Measurements from ENCODE around the gene PTPN11.
"Not testable (repeated sequence)": the region's sequence is repeated elsewhere in the genome, so short reads cannot be mapped to it uniquely, and the experiment has no call there.

PTPN11 gene

DNA sequence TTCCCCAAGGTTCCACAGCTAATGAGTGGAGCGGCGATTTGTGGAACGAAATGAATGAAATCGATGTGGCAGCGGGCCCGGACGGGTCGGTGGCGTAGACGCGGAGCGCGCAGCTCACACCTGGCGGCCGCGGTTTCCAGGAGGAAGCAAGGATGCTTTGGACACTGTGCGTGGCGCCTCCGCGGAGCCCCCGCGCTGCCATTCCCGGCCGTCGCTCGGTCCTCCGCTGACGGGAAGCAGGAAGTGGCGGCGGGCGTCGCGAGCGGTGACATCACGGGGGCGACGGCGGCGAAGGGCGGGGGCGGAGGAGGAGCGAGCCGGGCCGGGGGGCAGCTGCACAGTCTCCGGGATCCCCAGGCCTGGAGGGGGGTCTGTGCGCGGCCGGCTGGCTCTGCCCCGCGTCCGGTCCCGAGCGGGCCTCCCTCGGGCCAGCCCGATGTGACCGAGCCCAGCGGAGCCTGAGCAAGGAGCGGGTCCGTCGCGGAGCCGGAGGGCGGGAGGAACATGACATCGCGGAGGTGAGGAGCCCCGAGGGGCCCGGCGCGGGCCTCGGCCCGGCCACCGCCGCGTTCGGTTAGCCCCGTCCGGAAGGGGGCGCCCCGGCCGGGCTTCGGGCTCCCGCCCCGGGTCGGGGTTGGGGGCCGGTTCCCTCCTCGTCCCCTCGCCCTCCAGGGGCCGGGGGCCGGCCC lies at the start of gene PTPN11:
TSS of gene PTPN11 (plus strand) at position 340 of the 689 bp plus-strand sequence. CDS start at position 505, 165 bp downstream.
- peak; percentile 80 for DNase-seq (ENCODE audit: low spot score)

DNA sequence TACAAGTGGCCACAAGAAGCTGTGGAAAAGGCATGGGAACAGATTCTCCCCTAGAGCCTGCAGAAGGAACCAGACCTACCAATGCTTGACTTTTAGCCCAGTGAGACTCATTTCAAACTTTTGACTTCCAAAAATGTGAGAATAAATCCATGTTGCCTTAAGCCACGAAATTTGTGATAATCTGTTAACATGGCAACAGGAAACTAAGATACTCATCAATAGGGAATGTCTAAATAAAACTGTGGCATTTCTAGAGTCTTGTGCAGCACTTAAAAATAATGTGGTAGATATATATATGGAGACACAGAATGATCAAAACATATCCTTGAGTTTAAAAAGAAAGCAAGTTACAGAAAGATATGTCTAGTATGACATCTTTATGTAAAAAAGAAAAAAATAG lies 48.5 kb upstream of the PTPN11 start:
- no peak for DNase-seq (ENCODE audit: low spot score)

DNA sequence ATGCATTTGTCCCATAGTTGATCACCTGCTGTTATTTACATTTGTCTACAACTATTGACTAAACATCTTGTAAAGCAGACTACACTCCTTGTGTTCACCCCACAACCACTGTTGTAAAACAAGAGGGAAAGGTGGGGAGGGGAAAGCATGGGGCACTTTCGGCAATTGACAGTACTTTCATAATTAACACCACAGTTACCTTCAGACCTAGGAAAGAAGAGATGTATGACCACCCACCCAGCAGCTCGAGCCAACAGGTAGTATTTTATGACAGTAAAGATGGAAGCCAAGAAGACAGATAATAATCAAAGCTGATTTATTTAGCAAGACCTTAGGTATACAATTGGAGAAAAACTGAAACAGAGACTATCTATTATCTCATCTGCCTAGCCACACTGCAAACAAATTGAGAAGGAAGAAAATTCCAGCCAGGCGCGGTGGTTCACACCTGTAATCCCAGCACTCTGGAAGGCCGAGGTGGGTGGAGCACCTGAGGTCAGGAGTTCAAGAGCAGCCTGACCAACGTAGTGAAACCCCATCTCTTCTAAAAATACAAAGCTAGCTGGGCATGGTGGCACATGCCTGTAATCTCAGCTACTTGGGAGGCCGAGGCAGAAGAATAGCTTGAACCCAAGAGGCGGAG lies 47.8 kb upstream of the PTPN11 start:
- no peak for DNase-seq (ENCODE audit: low spot score)

DNA sequence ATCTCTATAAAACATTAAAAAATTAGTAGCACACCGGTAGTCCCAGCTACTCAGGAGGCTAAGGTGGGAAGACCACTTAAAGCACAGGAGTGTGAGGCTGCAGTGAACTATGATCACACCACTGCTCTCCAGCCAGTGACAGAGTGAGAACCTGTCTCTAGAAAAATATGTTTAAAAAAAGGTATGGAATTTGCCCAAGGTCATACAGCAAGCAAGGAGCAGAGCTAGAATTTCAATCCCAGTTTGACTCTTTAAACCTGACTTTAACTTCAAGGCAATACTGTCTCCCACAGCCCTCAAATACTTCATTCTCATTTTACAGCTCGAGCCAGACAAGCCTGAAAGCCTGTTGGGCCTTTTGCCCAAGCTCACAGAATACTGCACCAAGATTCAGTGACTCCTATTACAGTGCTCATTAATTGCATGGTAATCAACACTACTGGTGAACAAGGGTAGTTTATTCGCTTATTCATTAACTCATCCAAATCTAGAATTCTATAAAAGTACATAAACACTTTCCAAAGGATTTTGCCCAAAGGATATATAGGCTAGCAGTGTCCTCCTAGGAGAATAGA lies 44.5 kb upstream of the PTPN11 start:
- no peak for DNase-seq (ENCODE audit: low spot score)

DNA sequence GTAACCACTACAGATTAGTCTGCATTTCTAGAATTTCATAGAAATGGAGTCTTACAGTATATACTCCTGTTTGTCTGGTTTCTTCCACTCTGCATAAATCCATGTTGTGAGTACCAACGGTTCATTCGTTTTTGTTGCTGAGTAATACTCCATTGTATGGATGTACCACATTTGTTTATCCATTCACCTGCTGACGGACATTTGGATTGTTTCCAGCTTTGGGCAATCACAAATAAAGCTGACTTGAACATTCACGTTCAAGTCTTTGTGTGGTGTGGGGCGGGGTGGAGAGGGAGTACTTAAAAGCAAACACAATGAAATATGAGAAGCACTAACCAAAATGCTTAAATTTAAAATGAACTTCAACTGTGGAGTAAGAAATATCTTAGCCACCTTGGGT lies 43.6 kb upstream of the PTPN11 start:
- DNase-seq (ENCODE audit: low spot score) = no peak

DNA sequence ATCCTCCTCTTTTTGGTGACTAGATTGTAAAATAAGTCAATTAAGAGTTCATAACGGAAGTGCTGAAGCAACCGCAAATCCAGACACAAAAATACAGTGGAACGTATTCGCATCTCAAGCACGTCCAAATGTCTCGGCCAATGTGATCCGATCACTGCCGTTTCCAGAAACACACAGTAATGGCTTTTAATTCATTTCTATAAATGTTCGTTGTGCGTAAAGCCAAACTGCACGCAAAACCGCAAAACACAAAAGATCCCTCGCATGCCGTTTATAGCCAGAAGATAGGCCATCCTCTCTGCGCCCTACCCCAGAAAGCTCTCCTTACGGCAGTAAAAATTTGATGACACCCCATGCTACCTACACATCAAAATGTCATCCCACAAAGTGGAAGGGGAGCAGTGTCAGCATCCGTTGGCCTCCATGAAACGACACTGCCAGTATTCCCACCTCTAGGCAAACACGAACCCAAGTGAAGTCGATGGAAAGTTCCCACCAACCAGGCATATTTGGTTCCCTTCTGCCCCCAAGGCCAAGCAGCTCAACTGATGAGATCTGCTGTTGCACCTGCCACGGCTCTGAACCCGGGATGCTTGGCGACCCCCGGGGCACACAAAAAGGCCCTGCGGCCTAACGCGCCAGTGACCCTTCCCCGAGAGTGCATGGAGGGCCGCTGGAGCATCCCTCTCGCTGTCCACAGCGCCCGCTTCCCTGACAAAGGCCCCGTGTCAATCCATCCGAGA lies 37.9 kb upstream of the PTPN11 start:
- peak; percentile 44 for DNase-seq (ENCODE audit: low spot score)

DNA sequence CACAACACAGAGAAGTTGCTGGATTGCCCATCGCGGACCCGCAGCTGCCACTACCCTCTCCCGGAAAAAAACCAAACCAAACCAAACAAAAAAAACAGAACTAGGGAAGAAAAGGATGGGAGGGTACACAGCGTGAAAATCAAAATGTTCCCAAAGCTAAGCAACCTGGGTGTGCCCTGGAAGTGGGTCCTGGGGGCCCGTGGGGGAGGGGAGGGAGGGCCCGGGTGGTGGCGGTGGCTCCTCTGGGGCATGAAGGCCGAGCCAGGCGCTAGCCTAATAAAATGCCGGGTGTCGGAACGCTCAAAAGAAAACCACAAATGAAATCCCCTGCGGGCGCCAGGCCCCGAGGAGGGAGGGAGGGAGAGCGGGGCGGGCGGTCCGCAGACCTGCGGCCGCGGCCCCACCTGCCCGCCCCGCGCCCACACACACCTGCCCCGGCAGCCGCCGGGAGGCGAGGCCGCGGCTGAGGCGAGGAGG lies 37.3 kb upstream of the PTPN11 start:
- no peak for DNase-seq (ENCODE audit: low spot score)

DNA sequence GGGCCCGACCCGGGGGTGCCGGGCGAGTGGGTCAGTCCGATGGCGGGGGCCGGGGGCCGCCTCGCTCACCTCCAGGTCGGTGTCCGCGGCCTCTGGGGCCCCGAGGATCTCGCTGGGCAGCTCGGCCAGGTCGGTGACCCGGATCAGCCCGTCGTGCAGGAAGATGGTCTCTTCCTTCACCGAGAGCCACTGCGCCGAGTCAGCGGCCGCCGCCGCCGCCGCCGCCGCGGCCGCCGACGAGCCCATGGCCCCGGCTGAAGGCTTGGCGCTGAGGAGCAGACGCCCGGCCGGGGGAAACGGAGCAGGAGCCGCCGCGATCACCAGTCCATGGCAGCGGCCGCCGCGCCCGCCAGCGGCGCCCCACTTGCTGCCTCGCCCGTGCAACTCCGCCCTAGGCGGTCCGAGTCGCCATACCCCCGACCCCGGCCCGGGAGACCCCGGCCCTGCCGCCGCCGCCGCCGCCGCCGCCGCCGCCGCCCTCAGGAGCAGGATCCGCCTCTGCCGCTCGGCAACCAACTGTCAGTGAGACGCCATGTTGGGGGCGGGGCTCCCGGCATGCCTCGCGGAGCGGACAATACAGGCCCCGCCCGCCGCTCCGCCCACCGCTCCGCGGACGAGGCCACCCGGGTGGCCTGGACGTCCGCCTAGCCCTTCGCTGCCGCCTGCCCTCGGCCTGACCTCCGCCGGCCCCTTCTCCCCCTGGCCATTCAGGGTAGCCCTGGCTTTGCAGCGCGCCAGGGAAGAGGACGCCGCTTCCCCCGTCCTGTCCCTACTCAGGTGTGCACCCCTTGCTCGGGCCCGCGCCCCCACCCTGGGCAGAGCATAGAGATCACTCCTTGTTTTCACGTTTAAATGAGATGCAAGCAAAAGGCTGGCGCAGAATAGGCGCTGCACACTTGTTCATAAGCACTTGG lies 36.6 kb upstream of the PTPN11 start, which contains the start of gene HECTD4:
TSS of gene HECTD4 (minus strand) at position 549 of the 914 bp plus-strand sequence. CDS start at position 246, 303 bp downstream.
- DNase-seq (ENCODE audit: low spot score) = peak; percentile 90

DNA sequence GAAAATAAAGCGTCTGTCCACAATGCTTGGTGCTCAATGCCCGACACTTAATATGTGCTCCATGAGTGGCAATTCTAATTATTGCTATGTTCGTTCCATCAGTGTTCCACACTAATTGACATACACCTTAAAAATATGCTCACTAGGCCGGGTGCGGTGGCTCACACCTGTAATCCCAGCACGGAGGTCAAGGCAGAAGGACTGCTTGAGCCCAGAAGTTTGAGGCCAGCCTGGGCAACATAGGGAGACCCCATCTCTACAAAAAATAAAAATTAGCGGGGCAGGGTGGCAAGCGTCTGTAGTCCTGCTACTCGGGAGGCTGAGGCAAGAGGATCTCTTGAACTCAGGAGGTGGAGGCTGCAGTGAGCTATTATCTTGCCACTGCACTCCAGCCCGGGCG lies 35.9 kb upstream of the PTPN11 start:
- no peak for DNase-seq (ENCODE audit: low spot score)

DNA sequence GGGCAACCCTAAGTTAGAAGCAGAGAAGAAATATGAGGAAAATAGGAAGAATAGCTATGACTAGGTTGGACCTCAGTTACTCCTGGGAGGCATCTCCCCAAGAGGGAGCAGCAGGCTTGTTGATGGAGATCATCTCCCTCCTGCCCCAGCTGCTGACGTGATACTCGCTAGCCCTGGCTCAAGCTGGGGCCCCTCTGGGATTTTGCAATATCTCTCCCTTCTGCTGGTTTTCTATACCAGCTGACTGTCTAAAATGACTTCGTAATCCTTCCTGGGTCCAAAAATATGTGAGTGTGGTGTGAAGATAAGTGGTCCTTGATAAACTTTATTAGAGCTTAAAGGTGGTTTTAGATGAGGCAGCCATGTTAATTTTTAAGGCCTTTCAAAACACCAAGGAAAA lies 32.0 kb upstream of the PTPN11 start:
- no peak for DNase-seq (ENCODE audit: low spot score)

DNA sequence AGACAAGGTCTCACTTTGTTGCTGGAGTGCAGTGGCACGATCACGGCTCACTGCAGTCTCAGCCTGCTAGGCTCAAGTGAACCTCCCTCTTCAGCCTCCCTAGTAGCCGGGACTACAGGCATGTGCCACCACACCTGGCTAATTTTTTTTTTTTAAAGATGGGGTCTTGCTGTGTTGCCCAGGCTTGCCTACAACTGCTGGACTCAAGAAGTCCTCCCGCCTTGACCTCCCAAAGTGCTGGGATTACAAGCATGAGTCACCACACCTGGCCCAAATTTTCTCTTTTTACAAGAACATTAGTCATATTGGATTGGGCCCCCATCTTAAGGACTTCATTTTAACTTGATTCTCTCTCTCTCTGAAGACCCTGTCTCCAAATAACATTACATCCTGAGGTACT lies 29.5 kb upstream of the PTPN11 start:
- DNase-seq (ENCODE audit: low spot score) = no peak

DNA sequence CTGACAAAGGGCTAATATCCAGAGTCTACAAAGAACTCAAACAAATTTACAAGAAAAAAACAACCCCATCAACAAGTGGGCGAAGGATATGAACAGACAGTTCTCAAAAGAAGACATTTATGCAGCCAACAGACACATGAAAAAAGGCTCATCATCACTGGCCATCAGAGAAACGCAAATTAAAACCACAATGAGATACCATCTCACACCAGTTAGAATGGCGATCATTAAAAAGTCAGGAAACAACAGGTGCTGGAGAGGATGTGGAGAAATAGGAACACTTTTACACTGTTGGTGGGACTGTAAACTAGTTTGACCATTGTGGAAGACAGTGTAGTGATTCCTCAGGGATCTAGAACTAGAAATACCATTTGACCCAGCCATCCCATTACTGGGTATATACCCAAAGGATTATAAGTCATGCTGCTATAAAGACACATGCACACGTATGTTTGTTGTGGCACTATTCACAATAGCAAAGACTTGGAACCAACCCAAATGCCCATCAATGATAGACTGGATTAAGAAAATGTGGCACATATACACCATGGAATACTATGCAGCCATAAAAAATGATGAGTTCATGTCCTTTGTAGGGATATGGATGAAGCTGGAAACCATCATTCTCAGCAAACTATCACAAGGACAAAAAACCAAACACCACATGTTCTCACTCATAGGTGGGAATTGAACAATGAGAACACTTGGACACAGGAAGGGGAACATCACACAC lies 28.7 kb upstream of the PTPN11 start:
- DNase-seq (ENCODE audit: low spot score) = not testable (repeated sequence)

DNA sequence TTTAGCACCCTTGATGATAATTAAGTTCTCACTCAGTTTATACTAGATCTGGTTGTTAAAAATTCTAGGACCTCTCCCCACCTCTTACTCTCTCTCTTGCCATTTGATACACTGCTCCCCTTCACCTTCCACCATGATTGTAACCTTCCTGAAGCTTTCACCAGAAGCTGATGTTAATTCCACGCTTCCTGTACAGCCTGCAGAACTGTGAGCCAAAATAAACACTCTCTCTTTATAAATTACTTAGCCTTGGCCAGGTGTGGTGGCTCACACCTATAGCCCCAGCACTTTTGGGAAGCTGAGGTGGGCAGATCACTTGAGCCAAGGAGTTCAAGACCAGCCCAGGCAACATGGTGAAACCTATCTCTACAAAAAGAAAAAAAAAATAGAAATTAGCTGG lies 25.4 kb upstream of the PTPN11 start:
- no peak for DNase-seq (ENCODE audit: low spot score)

DNA sequence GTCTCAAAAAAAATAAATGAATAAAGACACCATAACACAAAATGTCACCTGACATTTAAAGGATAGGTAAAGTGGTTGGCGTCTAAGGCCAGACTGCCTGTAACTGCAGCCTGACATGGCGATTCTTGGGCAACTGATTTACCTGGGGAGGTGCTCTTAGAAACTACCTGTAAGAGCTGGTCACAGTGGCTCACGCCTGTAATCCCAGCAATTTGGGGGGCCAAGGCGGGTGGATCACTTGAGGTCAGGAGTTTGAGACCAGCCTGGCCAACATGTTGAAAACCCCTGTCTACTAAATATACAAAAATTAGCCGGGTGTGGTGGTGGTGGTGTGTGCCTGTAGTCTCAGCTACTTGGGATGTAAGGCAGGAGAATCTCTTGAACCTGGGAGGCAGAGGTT lies 17.7 kb upstream of the PTPN11 start:
- DNase-seq (ENCODE audit: low spot score) = no peak

DNA sequence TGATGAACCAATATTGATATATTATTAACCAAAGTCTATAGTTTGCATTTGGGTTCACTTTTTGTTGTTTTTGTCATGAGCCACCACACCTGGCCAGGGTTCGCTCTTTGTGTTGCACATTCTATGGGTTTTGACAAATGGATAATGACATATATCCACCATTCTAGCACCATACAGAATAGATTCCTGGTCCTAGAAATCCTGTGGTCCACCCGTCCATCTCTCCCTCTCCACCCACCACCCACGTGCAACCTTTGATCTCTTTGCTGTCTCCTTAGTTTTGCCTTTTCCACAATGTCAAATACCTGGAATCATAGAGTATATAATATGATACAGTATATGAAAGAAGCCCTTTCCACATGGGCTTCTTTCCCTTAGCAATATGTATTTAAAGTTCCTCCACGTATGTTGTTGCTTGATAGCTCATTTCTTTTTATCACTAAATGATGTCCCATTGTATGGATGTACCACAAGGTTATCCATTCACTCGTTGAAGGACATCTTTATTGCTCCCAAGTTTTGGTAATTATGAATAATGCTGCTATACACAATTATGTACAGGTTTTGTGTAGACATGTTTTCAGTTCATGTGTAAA lies 16.7 kb upstream of the PTPN11 start:
- no peak for DNase-seq (ENCODE audit: low spot score)

DNA sequence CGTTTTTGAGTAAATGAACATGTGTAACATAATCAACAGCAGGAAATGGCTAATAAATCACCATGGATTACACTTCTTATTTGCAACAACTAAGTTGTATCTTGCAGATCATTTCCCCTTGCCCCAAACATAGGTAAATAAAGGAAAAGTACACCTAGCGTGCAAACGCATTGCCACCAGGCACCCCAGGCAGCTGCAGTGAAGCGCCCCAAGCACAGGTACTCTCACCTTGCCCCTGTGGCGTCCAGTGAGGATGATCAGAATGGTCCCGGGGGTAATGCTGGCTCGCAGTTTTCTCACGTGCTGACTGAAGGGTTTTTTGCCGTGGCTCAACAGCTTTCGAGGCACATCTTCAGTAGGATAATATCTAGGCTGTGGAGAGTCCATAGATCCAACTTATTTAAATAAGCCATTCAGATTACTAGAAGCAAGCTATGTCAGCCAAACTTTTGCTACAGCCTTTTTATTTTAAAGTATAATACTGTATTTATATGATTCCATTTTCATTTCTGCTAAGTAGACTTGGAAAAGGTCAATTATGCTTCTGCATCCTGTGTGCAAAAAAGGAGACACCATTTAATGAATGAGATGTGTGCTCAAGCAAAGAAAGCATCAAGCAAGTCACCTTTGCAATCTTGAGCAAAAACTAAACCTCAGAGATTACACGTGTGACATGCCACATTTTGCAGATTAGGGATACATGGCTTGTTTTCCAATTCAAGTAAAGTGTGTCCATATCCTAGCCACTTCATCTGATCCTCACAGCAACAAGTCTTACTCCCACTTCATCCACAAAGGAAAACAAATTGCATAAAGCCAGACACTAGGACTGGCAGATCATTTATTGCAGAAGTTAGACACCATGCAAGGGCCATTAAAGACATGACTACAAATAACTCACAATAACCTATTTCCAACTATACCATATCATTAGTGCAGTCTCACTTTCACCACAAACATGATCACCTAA lies 11.9 kb upstream of the PTPN11 start:
- DNase-seq (ENCODE audit: low spot score) = no peak

DNA sequence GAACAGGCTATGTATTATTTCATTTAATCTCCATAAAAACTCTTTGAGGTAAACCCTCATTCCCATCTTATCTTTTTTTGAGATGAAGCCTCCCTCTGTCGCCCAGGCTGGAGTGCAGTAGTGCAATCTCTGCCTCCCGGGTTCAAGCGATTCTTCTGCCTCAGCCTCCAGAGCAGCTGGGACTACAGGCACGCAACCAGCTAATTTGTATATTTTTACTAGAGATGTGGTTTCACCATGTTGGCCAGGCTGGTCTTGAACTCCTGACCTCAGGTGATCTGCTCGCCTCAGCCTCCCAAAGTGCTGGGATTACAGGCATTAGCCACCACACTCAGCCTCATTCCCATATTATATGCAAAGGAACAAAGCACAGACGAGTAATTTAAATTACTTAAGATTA lies 11.1 kb upstream of the PTPN11 start:
- DNase-seq (ENCODE audit: low spot score) = not testable (repeated sequence)

DNA sequence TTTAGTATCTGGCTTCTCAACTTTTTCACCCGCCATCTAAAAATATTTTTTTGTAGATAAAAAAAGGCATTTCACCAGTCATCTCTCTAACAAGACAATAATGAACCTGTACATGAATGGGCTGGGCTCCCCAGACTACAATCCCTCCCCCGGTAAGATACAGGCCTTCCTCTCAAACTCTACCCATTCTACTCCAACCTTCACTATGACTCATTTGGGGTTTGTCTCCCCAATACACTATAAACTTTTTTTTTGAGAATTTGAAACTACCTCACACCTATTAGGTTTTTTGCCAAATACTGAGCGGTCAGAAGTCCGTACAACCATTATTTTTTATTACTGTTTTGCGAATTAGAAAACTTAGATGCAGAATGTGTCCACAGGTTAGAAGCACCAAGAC lies 10.1 kb upstream of the PTPN11 start:
- DNase-seq (ENCODE audit: low spot score) = no peak

All from cerebellar cortex (tissue), 1 donor.